SK-N-SH (cell line): ENCODE results near the gene CDH13.

Experiments
- CTCF ChIP-seq: fragments of 200-600 bp; sonication (generic); IDR thresholded peaks from 2 replicates; pipeline ENCODE4 v1.6.1; 2017; ENCODE audit warnings: antibody characterized with exemption, mild to moderate bottlenecking, moderate library complexity
- EP300 ChIP-seq, 2 experiments: IDR thresholded peaks; 2 replicates each; pipeline versions ENCODE4 v1.4.0 to v1.6.1; 2012; ENCODE audit warnings: borderline replicate concordance in 1 of 2, low read depth in 1 of 2, low read length in 1 of 2
- EZH2phosphoT487 ChIP-seq: fragments of 200-600 bp; sonication (generic); IDR thresholded peaks from 2 replicates; pipeline ENCODE4 v1.6.1; 2017; ENCODE audit warnings: low read depth, mixed run types, mild to moderate bottlenecking, antibody characterized with exemption, moderate library complexity, borderline replicate concordance
- FOXM1 ChIP-seq: IDR thresholded peaks from 2 replicates; pipeline ENCODE4 v1.4.0; 2012; ENCODE audit warnings: low read depth, mild to moderate bottlenecking
- MXI1 ChIP-seq: IDR thresholded peaks from 2 replicates; pipeline ENCODE4 v1.6.1; 2012; ENCODE audit warnings: mild to moderate bottlenecking, low read depth, low read length, improper control_type of control experiment
- NFIC ChIP-seq: IDR thresholded peaks from 2 replicates; pipeline ENCODE4 v1.4.0; 2012; ENCODE audit warnings: borderline replicate concordance
- RAD21 ChIP-seq: IDR thresholded peaks from 2 replicates; pipeline ENCODE4 v1.6.1; 2012; ENCODE audit warnings: mild to moderate bottlenecking, low read length
- SMC3 ChIP-seq: IDR thresholded peaks from 2 replicates; pipeline ENCODE4 v1.6.1; 2012; ENCODE audit warnings: low read depth, low read length, improper control_type of control experiment
- TAF1 ChIP-seq: IDR thresholded peaks from 2 replicates; pipeline ENCODE4 v1.6.1; 2012; ENCODE audit warnings: low read depth, mild to moderate bottlenecking, low read length, moderate library complexity, borderline replicate concordance
- TCF12 ChIP-seq: IDR thresholded peaks from 2 replicates; pipeline ENCODE4 v1.4.0; 2012
- TEAD4 ChIP-seq: IDR thresholded peaks from 2 replicates; pipeline ENCODE4 v1.4.0; 2012; ENCODE audit warnings: mild to moderate bottlenecking, borderline replicate concordance; ENCODE audit not compliant: insufficient read depth

- no peak for TF ChIP-seq CTCF
- no peak for TF ChIP-seq TCF12
- TF ChIP-seq MXI1: no peak
- TF ChIP-seq NFIC: no peak
- no peak for TF ChIP-seq EP300 (IDR thresholded peaks at IDR 0.05; ENCODE audit: borderline replicate concordance in 1 of 2, low read depth in 1 of 2, low read length in 1 of 2)
- no peak for TF ChIP-seq RAD21
- no peak for TF ChIP-seq SMC3
- no peak for TF ChIP-seq FOXM1
- TF ChIP-seq TEAD4: no peak
- TF ChIP-seq TAF1: no peak
- no peak for TF ChIP-seq EZH2phosphoT487
Observed at GRCh38 chr16:83196796-83197195, 570.0 kb downstream of the CDH13 start.
